LNCAP (cell line): Measurements from ENCODE around the gene TMEM59L.

Experiments
- CTCF ChIP-seq: fragments of 450-650 bp; IDR thresholded peaks from 2 replicates; pipeline ENCODE4 v1.5.1; 2017; ENCODE audit warnings: mild to moderate bottlenecking

TMEM59L gene

GRCh38 chr19:18634612-18635297 lies 22.1 kb downstream of the TMEM59L start:
- TF ChIP-seq CTCF: no peak

- TF ChIP-seq CTCF: no peak
Observed at GRCh38 chr19:18635831-18636182, 23.1 kb downstream of the TMEM59L start.

GRCh38 chr19:18636183-18636968 lies 23.7 kb downstream of the TMEM59L start:
- TF ChIP-seq CTCF: no peak

- no peak for TF ChIP-seq CTCF
Observed at GRCh38 chr19:18636969-18637629, 24.4 kb downstream of the TMEM59L start, which contains the start of gene KLHL26. KLHL26 (plus strand) TSS chr19:18637028; CDS start chr19:18637055, 27 bp downstream.

- no peak for TF ChIP-seq CTCF
Observed at GRCh38 chr19:18637673-18638630, 25.3 kb downstream of the TMEM59L start.

- no peak for TF ChIP-seq CTCF
Observed at GRCh38 chr19:18639706-18640243, 27.1 kb downstream of the TMEM59L start.
